ENCODE measurements around the gene NUDT1. TPM values are rescaled to one million over a fixed set of nuclear protein-coding genes. Genes with fewer than 3 reads are reported as not detected.

The NUDT1 gene
- total and polyA plus RNA-seq, 7 experiments from 2014 or later: 14.0 to 77.7 (median 22.7) TPM

GRCh38 chr7:2222516-2222915 is 19.5 kb upstream of the NUDT1 start:
- ATAC-seq: no peak
- no peaks in the 10 kb centered on the region for H3K27me3 ChIP-seq (ENCODE audit: control insufficient read depth in 2 of 2, insufficient read depth in 2 of 2, low read length in 2 of 2)
- CTCF ChIA-PET: no interaction called here
- H3K9me3 Mint-ChIP-seq: peaks cover 0 to 2% (median 0%) of the 10 kb centered on the region in 11 donors
- H3K36me3 ChIP-seq (ENCODE audit: control insufficient read depth in 2 of 3, insufficient read depth in 3 of 3, low read length in 3 of 3): peaks cover 0 to 91% (median 3%) of the 10 kb centered on the region in 3 experiments
- no peaks in the 10 kb centered on the region for H3K27me3 Mint-ChIP-seq
- no peaks in the 10 kb centered on the region for H3K4me1 ChIP-seq (ENCODE audit: control insufficient read depth in 2 of 2, insufficient read depth in 2 of 2, low read length in 2 of 2)
- no peak overlapping the region for H3K4me3 ChIP-seq (ENCODE audit: low read length)
- peaks cover 0 to 14% (median 0%) of the 10 kb centered on the region in 7 donors for H3K4me1 Mint-ChIP-seq
- H3K4me3 Mint-ChIP-seq: no peak overlapping the region
- POLR2A ChIA-PET: no interaction called here
- H3K36me3 Mint-ChIP-seq: peaks cover 4 to 34% (median 8%) of the 10 kb centered on the region in 5 donors
- intact Hi-C loops (cut with micrococcal nuclease): no loop called here
- no peak for DNase-seq
- no peak overlapping the region for H3K27ac Mint-ChIP-seq
- no peak overlapping the region for H3K27ac ChIP-seq (ENCODE audit: low read depth, low read length)
- H3K9me3 ChIP-seq (ENCODE audit: control insufficient read depth in 2 of 3, low read length in 3 of 3): no peaks in the 10 kb centered on the region

- no peak for DNase-seq
- Mint-ChIP-seq H3K27ac (no peak overlapping the region), H3K27me3 (no peaks in the 10 kb centered on the region), H3K4me1 (peaks cover 0 to 14% (median 4%) of the 10 kb centered on the region in 7 donors), H3K9me3 (peaks cover 0 to 2% (median 0%) of the 10 kb centered on the region in 11 donors), H3K36me3 (peaks cover 4 to 30% (median 8%) of the 10 kb centered on the region in 5 donors), H3K4me3 (no peak overlapping the region)
- ChIA-PET POLR2A (no interaction called here), CTCF (no interaction called here)
- Histone ChIP-seq H3K4me1 (ENCODE audit: control insufficient read depth in 2 of 2, insufficient read depth in 2 of 2, low read length in 2 of 2) (no peaks in the 10 kb centered on the region), H3K27me3 (ENCODE audit: control insufficient read depth in 2 of 2, insufficient read depth in 2 of 2, low read length in 2 of 2) (no peaks in the 10 kb centered on the region), H3K27ac (ENCODE audit: low read depth, low read length) (no peak overlapping the region), H3K9me3 (ENCODE audit: control insufficient read depth in 2 of 3, low read length in 3 of 3) (no peaks in the 10 kb centered on the region), H3K36me3 (ENCODE audit: control insufficient read depth in 2 of 3, insufficient read depth in 3 of 3, low read length in 3 of 3) (peaks cover 0 to 89% (median 0%) of the 10 kb centered on the region in 3 experiments), H3K4me3 (ENCODE audit: low read length) (no peak overlapping the region)
- intact Hi-C loops (cut with micrococcal nuclease): no loop called here
- ATAC-seq: no peak
These were observed 18.7 kb upstream of the NUDT1 start for GRCh38 chr7:2223321-2223720.

GRCh38 chr7:2224491-2224928 is 17.5 kb upstream of the NUDT1 start:
- intact Hi-C loops (cut with micrococcal nuclease): no loop called here
- Mint-ChIP-seq H3K36me3 (peaks cover 4 to 31% (median 8%) of the 10 kb centered on the region in 5 donors), H3K4me3 (no peak overlapping the region), H3K27me3 (no peaks in the 10 kb centered on the region), H3K4me1 (peaks cover 0 to 20% (median 6%) of the 10 kb centered on the region in 7 donors), H3K9me3 (peaks cover 0 to 2% (median 0%) of the 10 kb centered on the region in 11 donors), H3K27ac (peak overlapping the region in 1 of 9 donors; percentile 75)
- peaks cover 0 to 1% of the 10 kb centered on the region in 2 donors for H3K4me1 ChIP-seq (ENCODE audit: control insufficient read depth in 2 of 2, insufficient read depth in 2 of 2, low read length in 2 of 2)
- no peak for DNase-seq
- ChIA-PET CTCF (no interaction called here), POLR2A (no interaction called here)
- peaks cover 0 to 85% (median 0%) of the 10 kb centered on the region in 3 experiments for H3K36me3 ChIP-seq (ENCODE audit: control insufficient read depth in 2 of 3, insufficient read depth in 3 of 3, low read length in 3 of 3)
- no peaks in the 10 kb centered on the region for H3K27me3 ChIP-seq (ENCODE audit: control insufficient read depth in 2 of 2, insufficient read depth in 2 of 2, low read length in 2 of 2)
- H3K4me3 ChIP-seq (ENCODE audit: low read length): no peak overlapping the region
- no peaks in the 10 kb centered on the region for H3K9me3 ChIP-seq (ENCODE audit: control insufficient read depth in 2 of 3, low read length in 3 of 3)
- ATAC-seq: no peak
- no peak overlapping the region for H3K27ac ChIP-seq (ENCODE audit: low read depth, low read length)

- no peak overlapping the region for H3K27ac Mint-ChIP-seq
- CTCF ChIA-PET: no interaction called here
These were observed 17.1 kb upstream of the NUDT1 start for GRCh38 chr7:2224934-2225333.

GRCh38 chr7:2225336-2225735 is 16.7 kb upstream of the NUDT1 start:
- CTCF ChIA-PET: no interaction called here
- Histone ChIP-seq H3K27me3 (ENCODE audit: control insufficient read depth in 2 of 2, insufficient read depth in 2 of 2, low read length in 2 of 2) (no peaks in the 10 kb centered on the region), H3K4me3 (ENCODE audit: low read length) (no peak overlapping the region), H3K27ac (ENCODE audit: low read depth, low read length) (no peak overlapping the region), H3K4me1 (ENCODE audit: control insufficient read depth in 2 of 2, insufficient read depth in 2 of 2, low read length in 2 of 2) (peaks cover 5 to 9% of the 10 kb centered on the region in 2 donors), H3K36me3 (ENCODE audit: control insufficient read depth in 2 of 3, insufficient read depth in 3 of 3, low read length in 3 of 3) (peaks cover 0 to 85% (median 0%) of the 10 kb centered on the region in 3 experiments), H3K9me3 (ENCODE audit: control insufficient read depth in 2 of 3, low read length in 3 of 3) (no peaks in the 10 kb centered on the region)
- POLR2A ChIA-PET: no interaction called here
- intact Hi-C loops (cut with micrococcal nuclease): no loop called here
- Mint-ChIP-seq H3K9me3 (peaks cover 0 to 2% (median 0%) of the 10 kb centered on the region in 11 donors), H3K4me3 (no peak overlapping the region), H3K36me3 (peaks cover 4 to 36% (median 8%) of the 10 kb centered on the region in 5 donors), H3K4me1 (peaks cover 0 to 28% (median 12%) of the 10 kb centered on the region in 7 donors), H3K27me3 (no peaks in the 10 kb centered on the region), H3K27ac (no peak overlapping the region)
- ATAC-seq (no peak), DNase-seq (no peak)

More at GRCh38 chr7:2224934-2225333, 17.1 kb upstream of the NUDT1 start:
- peaks cover 4 to 34% (median 8%) of the 10 kb centered on the region in 5 donors for H3K36me3 Mint-ChIP-seq
- H3K27me3 Mint-ChIP-seq: no peaks in the 10 kb centered on the region
- intact Hi-C loops (cut with micrococcal nuclease): no loop called here
- H3K4me3 Mint-ChIP-seq: no peak overlapping the region
- Histone ChIP-seq H3K4me1 (ENCODE audit: control insufficient read depth in 2 of 2, insufficient read depth in 2 of 2, low read length in 2 of 2) (peaks cover 1 to 5% of the 10 kb centered on the region in 2 donors), H3K9me3 (ENCODE audit: control insufficient read depth in 2 of 3, low read length in 3 of 3) (no peaks in the 10 kb centered on the region), H3K27ac (ENCODE audit: low read depth, low read length) (no peak overlapping the region), H3K36me3 (ENCODE audit: control insufficient read depth in 2 of 3, insufficient read depth in 3 of 3, low read length in 3 of 3) (peaks cover 0 to 85% (median 0%) of the 10 kb centered on the region in 3 experiments), H3K27me3 (ENCODE audit: control insufficient read depth in 2 of 2, insufficient read depth in 2 of 2, low read length in 2 of 2) (no peaks in the 10 kb centered on the region), H3K4me3 (ENCODE audit: low read length) (no peak overlapping the region)
- DNase-seq (no peak), ATAC-seq (no peak)
- H3K4me1 Mint-ChIP-seq: peaks cover 0 to 24% (median 10%) of the 10 kb centered on the region in 7 donors
- peaks cover 0 to 2% (median 0%) of the 10 kb centered on the region in 11 donors for H3K9me3 Mint-ChIP-seq
- POLR2A ChIA-PET: no interaction called here

GRCh38 chr7:2225830-2226229 is 16.2 kb upstream of the NUDT1 start:
- ATAC-seq (no peak), DNase-seq (no peak)
- Mint-ChIP-seq H3K4me1 (peaks cover 5 to 29% (median 15%) of the 10 kb centered on the region in 7 donors), H3K4me3 (peak overlapping the region in 1 of 10 donors; percentile 56), H3K27ac (no peak overlapping the region), H3K36me3 (peaks cover 4 to 32% (median 8%) of the 10 kb centered on the region in 5 donors), H3K27me3 (no peaks in the 10 kb centered on the region), H3K9me3 (peaks cover 0 to 2% (median 0%) of the 10 kb centered on the region in 11 donors)
- POLR2A ChIA-PET: no interaction called here
- peaks cover 0 to 80% (median 0%) of the 10 kb centered on the region in 3 experiments for H3K36me3 ChIP-seq (ENCODE audit: control insufficient read depth in 2 of 3, insufficient read depth in 3 of 3, low read length in 3 of 3)
- peaks cover 6 to 14% of the 10 kb centered on the region in 2 donors for H3K4me1 ChIP-seq (ENCODE audit: control insufficient read depth in 2 of 2, insufficient read depth in 2 of 2, low read length in 2 of 2)
- H3K27ac ChIP-seq (ENCODE audit: low read depth, low read length): no peak overlapping the region
- no peak overlapping the region for H3K4me3 ChIP-seq (ENCODE audit: low read length)
- intact Hi-C loops (cut with micrococcal nuclease): no loop called here
- H3K27me3 ChIP-seq (ENCODE audit: control insufficient read depth in 2 of 2, insufficient read depth in 2 of 2, low read length in 2 of 2): no peaks in the 10 kb centered on the region
- CTCF ChIA-PET: interaction anchor here (0.6 kb wide), 1 partner anchor 9 kb away, joined by 3 read pairs; no protein-coding TSS in a partner anchor
- no peaks in the 10 kb centered on the region for H3K9me3 ChIP-seq (ENCODE audit: control insufficient read depth in 2 of 3, low read length in 3 of 3)

- no peaks in the 10 kb centered on the region for H3K9me3 ChIP-seq (ENCODE audit: control insufficient read depth in 2 of 3, low read length in 3 of 3)
- ATAC-seq (no peak), DNase-seq (no peak)
- no peaks in the 10 kb centered on the region for H3K27me3 ChIP-seq (ENCODE audit: control insufficient read depth in 2 of 2, insufficient read depth in 2 of 2, low read length in 2 of 2)
- Mint-ChIP-seq H3K36me3 (peaks cover 4 to 29% (median 7%) of the 10 kb centered on the region in 5 donors), H3K9me3 (peaks cover 0 to 2% (median 0%) of the 10 kb centered on the region in 11 donors), H3K4me1 (peaks cover 13 to 38% (median 24%) of the 10 kb centered on the region in 7 donors), H3K27me3 (no peaks in the 10 kb centered on the region), H3K4me3 (no peak overlapping the region), H3K27ac (no peak overlapping the region)
- H3K4me1 ChIP-seq (ENCODE audit: control insufficient read depth in 2 of 2, insufficient read depth in 2 of 2, low read length in 2 of 2): peaks cover 13 to 19% of the 10 kb centered on the region in 2 donors
- H3K27ac ChIP-seq (ENCODE audit: low read depth, low read length): no peak overlapping the region
- POLR2A ChIA-PET: interaction anchor here (1.2 kb wide), 1 partner anchor 12 kb away, joined by 3 read pairs; no protein-coding TSS in a partner anchor
- H3K36me3 ChIP-seq (ENCODE audit: control insufficient read depth in 2 of 3, insufficient read depth in 3 of 3, low read length in 3 of 3): peaks cover 0 to 72% (median 0%) of the 10 kb centered on the region in 3 experiments
- CTCF ChIA-PET: no interaction called here
- intact Hi-C loops (cut with micrococcal nuclease): no loop called here
- no peak overlapping the region for H3K4me3 ChIP-seq (ENCODE audit: low read length)
These were observed 14.3 kb upstream of the NUDT1 start for GRCh38 chr7:2227699-2228098.
